HG03196 (cell line): ENCODE results near the gene LTB.
"Not testable (repeated sequence)": the region's sequence is repeated elsewhere in the genome, so short reads cannot be mapped to it uniquely, and the experiment has no call there.

ENCODE experiments used
- ATAC-seq: cut with Tn5 transposase; IDR thresholded peaks from one replicate; pipeline ENCODE4 v1.9.1; 2021; ENCODE audit not compliant: unreplicated experiment

LTB gene

DNA sequence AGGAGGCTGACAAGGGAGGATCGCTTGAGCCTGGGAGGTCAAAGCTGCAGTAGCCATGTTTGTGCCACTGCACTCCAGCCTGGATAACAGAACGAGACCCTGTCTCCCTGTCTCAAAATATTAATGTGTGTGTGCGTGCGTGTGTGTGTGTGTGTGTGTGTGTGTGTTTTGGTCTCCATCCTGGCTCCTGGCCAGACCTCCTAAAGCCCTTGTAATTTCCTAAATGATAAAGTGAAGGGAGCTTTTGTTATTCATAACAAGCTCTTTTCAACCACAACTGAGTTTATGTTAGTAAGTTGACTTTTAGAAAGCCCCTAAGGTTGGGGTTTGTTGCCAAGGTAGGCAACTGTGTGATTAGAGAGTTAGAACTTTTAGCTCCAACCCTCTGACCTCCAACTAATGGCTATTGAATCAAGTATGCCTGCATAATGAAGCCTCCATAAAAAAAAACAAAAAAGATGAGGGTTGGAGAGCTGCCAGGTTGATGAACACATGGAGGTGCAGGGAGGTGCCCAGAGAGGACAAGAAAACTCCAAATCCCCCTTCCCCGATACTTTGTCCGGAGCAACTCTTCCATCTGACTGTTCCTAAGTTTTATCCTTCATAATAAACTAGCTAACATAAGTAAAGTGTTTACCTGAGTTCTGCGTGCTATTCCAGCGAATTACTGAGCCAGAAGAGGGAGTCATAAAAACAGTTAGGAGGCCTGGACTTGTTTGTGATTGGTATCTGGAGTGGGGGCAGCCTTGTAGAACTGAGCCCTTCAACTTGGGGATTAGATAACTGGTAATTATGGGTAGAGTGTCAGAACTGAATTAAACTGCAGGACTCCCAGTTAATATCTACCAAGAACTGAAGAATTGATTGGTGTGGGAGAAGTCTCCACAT, 27.5 kb upstream of the LTB start:
- no peak for ATAC-seq

GRCh38 chr6:31607317-31607716, 25.1 kb upstream of the LTB start:
- no peak for ATAC-seq

GRCh38 chr6:31597006-31597405, 14.8 kb upstream of the LTB start:
- ATAC-seq = no peak

- no peak for ATAC-seq
Observed at GRCh38 chr6:31592396-31592771, 10.2 kb upstream of the LTB start.

DNA sequence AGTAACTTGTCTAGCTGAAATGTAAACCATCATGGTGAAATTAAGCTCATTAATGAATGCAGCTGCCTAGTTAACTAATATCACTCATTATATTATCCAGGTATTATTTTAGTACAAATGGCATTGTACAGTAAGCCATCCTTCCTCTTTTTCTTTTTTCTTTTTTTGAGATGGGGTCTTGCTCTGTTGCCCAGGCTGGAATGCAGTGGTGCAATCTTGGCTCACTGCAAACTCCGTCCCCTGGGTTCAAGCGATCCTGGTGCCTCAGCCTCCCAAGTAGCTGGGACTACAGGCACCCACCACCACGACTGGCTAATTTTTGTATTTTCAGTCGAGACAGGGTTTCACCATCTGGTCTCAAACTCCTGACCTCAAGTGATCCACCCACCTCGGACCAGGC, 8.5 kb upstream of the LTB start:
- not testable (repeated sequence) for ATAC-seq

GRCh38 chr6:31588871-31589650, 6.8 kb upstream of the LTB start:
- ATAC-seq = no peak

- ATAC-seq = no peak
Observed at GRCh38 chr6:31587791-31588777, 5.9 kb upstream of the LTB start.

- no peak for ATAC-seq
Observed at GRCh38 chr6:31586599-31587281, 4.5 kb upstream of the LTB start.

- ATAC-seq = no peak
Observed at GRCh38 chr6:31586008-31586407, 3.8 kb upstream of the LTB start, which contains the start of gene LST1. Gene LST1 (plus strand): TSS chr6:31586277. CDS start chr6:31587300, 1,023 bp downstream.

GRCh38 chr6:31585491-31585890, 3.3 kb upstream of the LTB start:
- no peak for ATAC-seq

DNA sequence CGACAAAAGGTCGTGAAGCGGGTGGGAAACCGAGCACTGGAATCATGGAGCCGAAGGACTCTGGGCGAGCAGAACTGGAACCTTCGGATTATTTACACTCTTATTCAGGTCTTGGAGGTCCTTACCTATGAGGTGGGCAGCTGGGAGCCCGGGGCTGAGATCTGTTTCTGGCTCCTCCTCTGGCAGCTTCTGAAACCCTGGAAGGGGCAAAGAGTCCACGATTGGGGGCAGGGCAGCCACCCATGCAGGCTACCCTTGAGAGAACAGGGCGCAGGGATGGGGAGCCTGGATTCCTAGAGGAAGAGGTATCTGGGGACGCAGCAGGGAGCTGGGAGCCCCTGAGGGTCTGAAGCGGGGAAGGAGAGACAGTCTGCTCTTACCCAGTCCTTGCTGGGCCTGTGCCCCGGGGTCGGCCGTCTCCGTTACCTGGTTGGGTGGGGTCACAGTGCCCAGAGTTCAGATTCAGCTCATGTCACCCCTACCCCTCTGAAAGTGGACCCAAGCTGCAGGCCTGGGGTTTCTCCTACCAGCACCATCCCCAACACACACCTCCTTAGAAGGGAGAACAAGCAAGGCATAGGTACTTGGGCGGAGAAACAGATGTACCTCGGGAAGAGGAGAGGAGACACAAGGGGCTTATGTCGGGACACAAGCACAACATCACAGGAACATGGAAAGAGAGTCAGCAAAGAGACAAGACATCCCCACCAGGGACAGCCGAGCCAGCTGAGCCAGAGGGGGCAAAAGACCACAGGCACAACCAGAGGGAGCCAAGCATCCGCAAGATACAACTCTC, 592 bp downstream of the LTB start:
- no peak for ATAC-seq

DNA sequence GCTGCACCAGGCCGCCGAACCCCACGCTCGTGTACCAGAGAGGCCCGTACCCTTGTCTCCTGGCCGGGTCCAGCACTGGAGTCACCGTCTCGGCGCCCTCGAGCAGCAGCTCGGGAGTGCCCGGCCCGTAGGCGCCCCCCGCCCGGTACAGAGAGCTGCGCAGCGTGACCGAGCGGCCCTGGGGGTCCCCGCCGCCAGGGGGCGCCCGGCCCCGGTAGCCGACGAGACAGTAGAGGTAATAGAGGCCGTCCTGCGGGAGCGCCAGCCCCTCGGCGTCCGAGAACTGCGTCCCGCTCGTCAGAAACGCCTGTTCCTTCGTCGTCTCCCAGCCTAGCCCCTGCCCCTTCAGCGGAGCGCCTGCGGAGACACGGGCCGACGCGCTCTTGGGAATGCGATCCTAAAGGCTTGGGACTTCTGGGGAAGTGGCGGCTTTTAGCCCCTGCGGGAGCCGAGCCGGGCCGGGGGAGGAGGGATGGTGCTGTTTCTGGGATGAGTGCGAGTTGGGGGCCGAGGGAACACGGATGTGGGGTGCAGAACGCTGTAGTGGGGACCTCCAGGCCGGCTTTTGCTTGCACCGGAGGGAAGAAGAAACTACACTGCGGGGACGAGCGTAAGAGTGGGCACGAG, 1.3 kb downstream of the LTB start:
- ATAC-seq = peak; percentile 56

DNA sequence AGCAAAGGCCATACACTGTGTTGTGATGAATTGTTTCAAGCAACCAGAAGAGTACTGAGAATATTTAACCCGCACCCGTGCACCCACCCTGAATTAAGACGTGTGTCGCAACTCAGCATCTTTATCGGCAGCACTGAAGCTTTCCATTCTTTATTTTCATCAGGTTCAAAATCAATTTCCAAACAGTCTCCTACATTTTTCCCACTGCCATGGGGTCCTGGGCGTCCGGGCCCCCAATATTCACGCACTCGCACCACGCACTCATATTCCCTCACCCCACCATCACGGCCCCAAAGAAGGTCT, 1.8 kb downstream of the LTB start:
- ATAC-seq = no peak

DNA sequence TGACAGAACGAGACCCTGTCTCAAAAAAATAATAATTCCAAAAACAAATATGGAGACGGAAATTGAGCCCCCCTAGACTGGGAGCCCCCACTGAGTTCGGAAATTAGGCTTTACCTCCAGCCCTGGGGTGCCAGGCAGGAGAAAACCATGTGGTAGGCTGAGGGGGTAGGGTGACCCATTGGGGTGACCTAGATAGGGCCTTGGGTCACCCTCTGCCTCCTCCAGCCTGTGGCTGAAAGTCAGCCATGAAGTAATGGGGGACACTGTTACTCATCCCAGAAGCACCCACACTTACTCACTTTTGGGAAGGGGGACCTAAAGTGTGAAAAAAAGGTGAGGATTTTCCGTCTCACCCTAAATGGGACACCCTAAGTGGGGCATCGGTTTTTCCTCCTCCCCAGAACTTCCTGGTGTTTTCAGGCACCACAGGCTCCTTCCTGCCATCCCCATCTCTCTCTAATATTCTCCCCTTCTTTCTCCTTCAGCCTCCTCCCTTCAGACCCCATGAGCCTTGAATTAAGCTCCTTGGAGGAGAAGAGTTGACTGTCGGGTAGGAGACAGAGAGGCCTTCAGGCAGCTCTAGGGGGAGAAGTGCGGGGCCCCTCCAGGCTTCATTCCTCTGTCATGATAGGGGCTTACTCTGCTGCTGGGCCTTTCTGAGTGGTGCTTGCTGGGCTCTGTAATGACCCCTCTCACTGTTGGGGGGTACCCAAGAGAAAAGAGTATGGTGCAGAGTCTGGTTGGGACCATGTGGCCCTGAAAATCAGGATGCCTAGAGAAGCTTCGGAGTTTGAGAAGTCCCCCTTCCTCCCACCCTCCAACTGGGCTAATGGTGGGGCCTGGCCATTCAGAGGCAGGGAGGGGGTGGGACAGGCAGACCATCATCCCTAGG, 2.4 kb downstream of the LTB start:
- no peak for ATAC-seq

GRCh38 chr6:31579119-31579505, 3.1 kb downstream of the LTB start:
- ATAC-seq = no peak

GRCh38 chr6:31578184-31579118, 3.8 kb downstream of the LTB start:
- no peak for ATAC-seq

GRCh38 chr6:31577579-31577966, 4.7 kb downstream of the LTB start:
- ATAC-seq = no peak
